GM21528 (cell line): ENCODE results near the gene PLXNA1.

ENCODE experiments used
- ATAC-seq: cut with Tn5 transposase; IDR thresholded peaks from one replicate; pipeline ENCODE4 v1.9.1; 2021; ENCODE audit warnings: mild to moderate bottlenecking, moderate library complexity; ENCODE audit not compliant: unreplicated experiment, low FRiP score

The PLXNA1 gene

DNA sequence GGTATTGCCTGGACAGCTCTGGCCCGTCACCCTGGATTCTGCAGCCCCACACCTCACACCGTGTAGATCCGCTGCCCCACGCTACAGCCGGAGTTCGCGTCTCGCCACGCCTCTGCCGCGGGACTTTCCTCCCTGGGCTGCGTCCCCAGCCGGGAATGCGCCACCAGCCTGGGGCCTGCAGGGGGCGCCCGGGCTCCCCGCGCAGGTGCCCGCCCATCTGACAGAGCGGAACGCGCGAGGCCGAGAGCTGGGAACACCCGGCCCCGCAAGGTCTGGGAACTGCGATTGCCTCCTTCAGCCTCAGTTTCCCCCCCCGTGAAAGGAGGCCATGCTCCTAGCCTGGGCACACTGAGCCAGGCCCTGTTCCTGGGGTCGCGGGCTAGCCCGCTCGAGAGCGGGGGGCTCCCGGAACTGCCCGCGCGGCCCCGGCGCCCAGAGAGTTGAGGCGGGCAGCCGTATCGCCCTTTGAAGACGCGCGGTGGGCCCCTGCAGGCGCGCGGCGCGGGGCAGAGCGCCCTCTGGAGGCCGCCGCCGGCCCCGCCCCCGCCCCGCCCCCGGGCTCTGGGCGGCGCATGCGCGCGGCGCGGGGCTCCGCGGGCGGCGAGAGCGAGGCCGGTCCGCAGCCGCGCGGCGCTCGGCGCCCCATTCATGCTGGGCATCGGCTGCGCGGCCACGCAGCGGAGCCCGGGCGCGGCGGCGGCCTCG is at the start of gene PLXNA1:
PLXNA1 (plus strand) TSS at position 645 of the 705 bp plus-strand sequence. CDS start 5,479 bp downstream, outside the sequence.
- ATAC-seq: peak; percentile 69

DNA sequence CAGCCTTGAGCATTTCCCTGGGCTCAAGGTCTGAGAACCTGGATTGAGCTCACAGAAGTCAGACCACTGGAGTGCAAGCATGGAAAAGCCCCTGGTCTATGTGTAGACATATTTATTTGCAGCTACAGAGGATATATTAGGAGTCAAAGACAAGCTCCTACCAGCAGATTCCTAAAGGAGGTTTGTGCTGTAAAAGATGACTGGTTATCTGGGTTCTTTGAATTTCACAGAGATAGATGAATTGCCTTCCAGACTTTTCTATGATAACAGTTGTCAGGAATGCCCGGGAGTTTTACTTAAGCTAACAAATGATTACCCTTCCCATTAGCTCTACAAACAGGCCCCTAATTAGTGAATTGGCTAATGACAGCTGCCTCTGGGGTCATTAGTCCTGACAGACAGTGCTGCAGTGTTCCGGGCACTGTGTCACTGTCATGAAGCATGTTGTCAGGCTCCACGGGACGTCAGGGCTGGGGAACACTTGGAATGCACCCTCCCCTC is 48.8 kb upstream of the PLXNA1 start:
- ATAC-seq: no peak

DNA sequence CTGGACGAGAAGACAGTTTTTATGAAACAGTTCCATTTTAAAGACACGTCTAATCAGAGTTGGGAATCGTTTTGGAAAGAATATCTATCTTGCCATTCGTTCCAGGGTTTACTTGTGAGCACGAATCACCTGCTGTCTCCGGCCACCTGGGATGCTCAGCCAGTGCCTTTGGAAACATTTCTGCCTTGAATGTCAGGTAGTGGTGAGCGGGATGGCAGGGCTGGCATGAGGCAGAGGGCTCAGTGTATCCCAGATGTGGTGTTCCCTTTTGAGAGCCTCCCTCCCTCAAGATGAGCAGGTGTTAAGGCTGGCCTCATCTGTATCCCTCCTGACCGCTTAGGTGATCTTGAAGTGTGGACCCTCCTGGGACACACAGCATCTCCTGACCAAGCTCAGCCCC is 47.9 kb upstream of the PLXNA1 start:
- ATAC-seq: no peak

DNA sequence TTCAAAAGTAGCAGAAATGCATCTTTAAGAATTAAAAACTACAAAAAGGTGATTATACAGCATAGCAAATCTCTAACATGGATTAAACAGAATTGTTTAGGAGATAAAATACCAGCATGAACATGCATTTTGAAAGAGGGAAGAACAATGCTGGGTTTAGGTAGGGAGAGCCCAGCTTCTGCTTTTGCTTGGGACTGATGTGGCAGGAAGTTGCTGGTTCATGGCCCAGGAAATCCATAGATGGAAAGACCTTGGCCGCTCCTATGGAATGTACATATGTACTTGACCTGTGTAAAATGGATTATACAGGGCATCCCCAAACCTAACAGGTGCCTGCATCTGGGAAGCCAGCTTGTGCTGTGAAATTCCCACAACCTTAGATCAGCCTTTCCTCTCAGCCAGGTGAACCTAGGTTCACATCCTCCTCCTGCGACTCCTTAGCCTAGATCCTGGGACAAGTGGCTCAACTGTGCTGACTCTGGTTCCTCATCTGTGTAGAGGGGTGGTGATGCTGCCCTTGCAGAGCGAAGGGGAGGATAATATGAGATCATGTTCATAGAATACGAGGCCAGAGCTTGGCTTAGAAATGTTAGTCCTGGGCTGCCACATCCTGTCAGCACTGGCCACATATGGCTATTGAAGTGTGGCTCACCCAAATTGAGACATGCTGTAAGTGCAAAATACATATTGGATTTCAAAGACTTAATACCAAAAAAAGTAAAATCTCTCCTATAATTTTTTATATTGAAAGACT is 47.0 kb upstream of the PLXNA1 start:
- no peak for ATAC-seq

DNA sequence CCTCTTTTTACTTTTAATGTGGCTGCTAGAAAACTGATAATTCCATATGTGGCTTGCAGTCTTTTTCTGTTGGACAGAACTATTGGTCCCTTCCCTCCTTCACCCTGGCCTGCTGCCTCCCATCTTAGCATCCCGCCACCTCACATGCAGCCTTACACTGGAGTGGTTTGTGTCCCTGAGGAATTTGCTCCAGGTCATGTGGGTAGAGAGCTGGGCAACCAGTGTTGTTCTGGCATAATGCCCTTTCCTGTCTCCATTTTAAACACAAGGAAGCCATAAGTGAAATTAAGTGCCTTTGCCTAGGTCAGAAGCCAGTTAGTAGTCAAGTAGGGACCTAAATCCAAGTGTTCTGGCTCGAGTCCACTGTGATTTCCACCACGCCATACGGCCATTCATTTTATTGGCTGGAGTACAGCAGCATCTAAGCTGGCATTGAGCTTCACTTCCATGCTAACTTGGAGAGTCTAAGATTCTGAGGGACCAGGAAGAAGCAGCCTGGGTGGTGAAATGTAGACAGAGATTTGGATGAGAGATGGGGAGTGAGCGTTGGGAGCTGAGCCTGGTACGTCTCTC is 46.0 kb upstream of the PLXNA1 start:
- ATAC-seq: no peak

DNA sequence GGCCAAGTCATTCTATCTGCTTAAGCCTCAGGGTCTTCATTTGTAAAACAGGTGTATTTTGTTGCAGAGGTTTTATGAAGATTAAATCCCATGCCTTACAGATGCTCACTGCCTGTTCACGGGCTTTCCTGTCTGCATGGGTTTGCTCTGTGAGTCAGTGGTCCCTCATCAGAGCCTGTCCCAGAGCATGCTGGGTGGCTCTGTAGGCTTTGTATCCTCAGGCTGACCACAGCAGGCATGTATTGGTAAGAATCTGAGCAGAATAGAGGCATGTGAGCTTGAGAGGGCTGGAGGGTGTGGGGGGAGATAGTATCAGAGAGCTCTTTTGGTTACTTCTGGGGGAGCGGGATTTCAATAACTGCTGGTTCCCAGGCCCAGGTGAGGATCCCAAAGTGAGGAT is 45.4 kb upstream of the PLXNA1 start:
- ATAC-seq: no peak

DNA sequence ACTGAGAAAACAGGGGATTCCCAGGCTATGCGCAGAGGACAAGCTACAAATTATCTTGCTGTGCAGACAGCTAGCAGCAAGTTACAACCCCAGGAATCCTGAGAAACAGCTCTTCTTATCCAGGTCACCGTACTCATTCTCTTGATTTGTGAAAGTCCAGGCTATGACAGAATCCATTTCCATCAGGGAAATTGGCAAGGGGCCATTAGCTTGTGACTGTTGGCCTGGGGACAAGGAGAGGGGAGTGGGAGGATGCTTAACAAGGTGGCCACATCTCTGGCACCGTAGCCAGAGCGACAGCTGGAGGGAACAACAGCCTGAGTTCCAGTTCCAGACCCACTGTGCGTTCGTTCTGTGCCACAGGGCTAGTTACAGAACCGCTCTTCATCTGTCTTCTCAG is 44.9 kb upstream of the PLXNA1 start:
- ATAC-seq: no peak

DNA sequence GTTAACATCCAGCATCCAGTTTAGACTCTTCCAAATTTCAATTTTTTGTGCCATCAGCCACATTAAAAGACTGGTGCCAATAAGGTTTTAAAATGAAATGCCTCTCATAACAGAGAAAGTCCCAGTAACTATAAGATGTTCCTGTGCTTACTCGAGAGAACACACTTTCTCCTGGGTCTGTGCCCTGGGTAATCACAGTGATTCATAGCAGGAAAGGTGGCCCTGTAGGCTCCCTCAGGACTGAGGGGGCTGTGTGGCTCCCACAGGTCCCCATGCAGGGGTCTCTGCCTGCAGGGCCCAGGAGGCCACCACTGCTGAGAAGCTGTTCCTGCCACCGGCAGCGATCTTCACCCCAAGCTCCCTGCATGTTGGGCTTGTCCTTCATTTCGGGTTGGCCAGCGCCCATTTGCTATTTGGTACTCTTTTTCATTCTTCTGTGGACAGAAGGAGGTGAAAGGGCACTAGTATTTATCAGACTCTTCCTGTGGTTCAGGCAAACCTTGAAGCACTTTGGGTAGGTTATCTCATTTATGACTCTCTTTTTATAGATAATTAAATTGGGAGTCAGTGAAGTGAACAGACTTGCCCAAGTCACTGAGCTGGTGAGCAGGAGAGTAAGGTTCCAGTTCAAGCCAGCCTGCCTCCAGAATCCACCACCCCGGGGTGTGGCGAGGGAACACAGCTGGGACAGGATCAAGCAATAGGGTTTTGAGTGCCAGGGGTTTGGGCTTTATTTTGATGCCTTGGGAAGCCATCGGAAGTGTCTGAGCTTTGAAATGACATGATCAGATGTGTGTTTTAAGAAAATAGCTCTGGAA is 44.2 kb upstream of the PLXNA1 start:
- no peak for ATAC-seq

DNA sequence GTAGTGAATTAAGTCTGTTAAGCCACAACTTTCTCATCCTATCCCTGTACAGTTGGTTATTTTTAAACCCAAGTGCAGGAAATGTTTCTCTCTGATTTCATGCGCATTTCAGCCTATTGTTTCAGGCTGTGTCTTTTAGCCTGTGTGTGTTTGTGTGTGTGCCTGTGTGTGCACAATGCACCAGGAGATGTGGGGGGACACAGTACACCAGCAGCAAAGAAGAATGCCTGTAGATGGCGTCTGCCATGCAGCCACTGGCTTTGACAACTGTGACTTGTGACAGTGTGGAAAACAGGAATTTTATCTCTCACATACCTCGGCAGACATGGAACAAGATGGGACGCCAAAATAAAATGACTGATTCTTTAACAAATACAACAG is 43.6 kb upstream of the PLXNA1 start:
- ATAC-seq: no peak

DNA sequence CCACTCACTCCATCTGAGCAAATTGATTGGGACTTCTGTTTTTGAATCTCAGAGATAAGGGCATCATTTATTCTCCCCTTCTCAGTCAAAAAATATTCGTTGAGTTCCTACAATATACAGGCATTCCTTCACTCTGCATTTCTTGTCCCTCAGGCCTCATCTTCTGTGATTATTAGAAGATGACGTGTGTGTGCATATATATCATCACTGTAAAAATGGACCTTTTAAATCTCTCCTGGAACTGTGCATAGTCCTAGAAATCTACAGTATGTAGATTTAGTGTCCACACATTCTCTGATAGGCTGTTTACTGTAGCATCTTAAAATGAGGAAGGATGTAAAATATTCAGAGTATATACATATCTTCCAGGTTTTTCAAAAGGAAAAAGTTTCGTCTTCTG is 43.2 kb upstream of the PLXNA1 start:
- ATAC-seq: no peak

DNA sequence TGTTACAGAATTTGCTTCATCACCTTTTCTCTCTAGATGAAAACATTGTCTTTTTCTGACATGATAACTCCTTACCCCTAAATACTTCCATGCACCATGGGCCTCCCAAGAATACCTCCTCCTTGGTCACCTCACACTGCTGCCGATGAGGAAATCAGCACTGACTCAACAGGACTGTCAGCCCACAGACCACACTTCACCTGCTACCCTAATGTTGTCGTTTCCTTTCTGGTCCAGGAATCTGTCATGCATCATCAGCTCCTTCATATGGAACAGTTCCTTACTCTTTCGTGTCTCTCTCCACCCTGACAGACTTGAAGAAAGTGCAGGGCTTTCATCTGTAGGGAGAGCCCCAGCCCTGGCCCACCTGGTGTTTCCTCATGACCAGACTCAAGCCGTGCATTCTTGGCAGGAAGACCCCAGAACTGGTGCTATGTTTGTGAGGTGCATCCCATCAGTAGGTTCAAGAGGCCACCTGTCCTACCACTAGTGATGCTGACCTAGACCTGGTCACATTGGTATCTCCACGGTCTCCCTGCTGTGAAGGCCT is 41.1 kb upstream of the PLXNA1 start:
- ATAC-seq: no peak

DNA sequence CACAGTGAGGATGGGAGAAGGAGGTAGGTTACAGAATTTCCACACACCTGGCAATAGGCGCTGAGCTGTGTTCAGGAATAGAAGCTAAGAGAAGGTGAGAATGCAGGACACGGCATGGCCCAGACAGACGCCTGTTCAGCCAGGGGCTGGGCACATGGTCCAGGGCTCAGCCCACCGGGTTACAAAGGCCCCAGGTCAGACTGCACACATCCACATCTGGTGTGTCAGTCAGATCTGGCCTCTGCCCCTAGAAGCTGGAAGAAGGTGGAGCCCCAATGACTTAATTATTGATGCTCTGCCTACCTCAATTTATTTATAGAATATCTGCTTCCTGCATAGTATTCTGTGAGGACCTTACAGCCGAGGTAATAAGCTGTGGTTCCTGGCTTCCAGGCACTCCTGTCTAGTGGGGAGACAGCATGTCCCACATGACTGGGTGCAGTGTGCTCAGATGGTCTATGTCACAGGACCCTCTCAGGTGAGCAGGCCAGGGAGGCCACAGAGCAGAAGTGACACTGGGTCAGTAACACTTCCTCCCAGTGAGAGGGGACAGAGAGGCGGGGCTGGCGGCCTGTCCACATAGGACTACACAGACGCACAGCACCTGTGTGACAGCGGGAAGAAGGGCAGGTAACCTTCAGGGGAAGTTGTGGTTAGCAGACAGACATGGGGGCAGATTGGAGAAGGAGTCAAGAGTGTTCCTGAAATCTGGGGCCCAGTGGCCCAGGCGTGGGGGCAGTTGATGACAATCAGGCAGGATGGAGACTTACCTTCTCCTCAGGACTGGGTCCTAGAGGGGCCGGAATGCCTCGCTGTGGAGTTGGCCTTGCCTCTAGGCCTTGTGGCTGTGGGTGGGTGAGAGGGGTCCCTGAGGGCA is 38.6 kb upstream of the PLXNA1 start:
- no peak for ATAC-seq

DNA sequence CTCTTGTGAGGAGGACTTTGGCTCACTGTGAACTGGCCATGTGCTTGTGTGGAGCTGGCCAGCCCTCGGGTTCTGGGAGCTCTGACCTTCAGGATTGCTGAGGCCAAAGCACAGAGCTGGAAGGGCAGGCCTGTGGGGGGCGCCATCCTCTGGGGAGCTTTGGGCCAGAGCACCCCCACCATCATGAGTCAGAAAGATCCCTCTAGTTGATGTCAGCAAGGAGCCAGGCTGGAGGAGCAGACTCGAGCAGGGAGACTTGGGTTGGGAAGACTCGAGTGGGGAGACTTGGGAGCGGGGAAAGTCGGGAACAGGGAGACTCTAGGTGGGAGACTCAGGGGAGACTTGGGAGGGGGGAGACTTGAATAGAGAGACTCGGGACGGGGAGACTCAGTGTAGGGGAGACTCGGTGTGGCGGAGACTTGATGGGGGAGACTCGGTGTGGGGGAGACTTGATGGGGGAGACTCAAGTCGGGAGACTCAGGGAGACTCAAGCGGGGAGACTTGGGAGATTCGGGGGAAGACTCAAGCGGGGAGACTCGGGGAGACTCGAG is 37.7 kb upstream of the PLXNA1 start:
- ATAC-seq: no peak

DNA sequence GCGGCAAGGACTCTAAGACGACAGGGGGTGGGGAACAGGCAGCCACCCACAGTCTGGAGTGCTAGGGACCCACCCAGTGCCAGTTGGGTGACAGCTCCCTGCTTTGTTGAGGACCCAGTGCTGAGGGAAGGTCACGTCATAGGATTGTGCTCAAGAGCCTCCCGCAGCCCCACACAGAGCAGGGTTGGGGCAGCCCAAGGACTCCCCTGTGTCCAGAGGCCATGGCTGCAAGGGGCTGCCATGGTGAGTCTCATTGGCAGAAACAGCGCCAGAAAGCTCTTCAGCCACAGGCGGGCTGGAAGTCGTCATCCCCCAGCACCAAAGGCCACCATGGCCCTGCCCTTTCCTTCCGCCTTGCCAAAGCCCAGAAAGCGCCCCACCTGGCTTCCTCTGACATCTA is 37.0 kb upstream of the PLXNA1 start:
- no peak for ATAC-seq

DNA sequence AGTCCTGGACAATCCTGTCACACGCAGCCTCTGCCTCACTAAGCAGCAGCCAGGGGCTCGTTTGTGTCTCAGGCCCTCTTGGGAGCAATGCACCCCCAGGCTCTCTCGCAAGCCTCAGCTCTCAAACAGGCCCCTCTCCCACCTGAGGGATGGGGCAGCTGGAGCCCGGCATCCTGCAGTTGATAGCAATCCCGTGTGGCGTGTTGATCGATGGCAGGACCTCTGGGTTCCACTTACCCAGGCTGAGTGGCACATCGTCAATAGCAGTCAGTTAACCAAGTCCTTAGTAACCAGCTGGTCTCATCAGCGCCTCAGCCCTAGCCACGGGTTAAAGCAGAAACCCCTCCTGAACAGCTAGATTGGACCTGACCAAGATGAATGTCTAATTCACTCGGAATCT is 36.5 kb upstream of the PLXNA1 start:
- ATAC-seq: no peak

DNA sequence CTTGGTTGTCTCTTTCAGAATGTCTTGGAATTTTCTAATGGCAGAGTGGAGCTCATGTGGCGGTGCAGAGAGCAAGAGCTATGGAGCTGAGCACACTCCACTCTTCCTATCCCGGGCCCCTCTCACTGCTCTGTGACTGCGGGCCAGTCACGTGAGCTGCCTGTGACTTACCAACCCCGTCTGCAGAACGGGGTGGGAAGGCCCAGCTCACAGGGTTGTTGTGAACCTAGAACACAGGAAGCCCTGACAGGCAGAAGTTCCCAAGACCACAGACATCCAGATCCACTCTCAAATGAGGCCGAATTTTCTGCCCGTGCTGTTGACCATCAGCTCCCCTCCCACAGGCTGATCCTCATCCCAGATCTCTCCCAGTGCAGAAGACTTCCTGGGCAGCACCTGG is 35.5 kb upstream of the PLXNA1 start:
- ATAC-seq: no peak

DNA sequence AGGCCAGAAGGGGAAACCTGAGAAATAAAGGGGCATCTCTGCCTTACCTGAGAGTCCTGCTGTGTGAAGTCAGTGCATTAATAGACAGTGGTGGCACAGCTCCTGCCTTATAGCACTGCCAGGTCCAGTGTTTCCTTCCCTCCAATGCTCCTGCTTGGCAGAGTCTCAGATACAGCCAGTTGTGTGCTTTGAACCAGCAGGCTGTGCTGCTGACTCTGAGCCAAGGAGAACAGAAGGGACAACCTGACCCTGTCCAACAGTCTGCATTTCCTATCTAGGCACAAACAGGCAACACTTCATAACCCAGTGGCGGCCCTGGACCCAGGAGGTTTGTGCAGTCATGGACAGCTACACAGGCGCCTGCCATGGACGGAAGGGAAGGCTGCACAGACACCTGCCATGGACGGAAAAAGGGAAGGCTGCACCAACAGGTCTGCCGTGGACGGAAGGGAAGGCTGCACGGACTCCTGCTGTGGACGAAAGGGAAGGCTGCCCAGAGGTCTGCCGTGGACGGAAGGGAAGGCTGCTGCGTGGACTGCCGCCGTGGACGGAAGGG is 33.9 kb upstream of the PLXNA1 start:
- no peak for ATAC-seq

DNA sequence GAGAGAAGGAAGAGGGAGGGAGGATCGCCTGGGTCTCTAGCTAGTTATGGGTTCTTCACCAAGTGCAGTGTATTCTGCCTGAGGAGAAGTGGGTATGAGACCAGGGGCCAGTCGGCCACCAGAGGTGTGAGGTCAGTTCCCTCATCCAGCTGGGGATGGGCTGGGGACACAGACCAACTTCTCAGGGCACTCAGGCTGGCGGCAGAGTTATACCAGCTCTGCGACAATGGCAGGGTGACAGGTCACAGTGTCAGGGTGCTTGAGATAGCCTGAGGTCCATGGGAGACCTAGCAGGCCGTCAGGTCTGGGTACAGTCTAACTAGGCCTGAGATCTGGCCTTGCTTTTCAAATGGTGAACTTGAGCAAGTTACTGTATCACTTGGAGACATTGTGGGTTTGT is 31.4 kb upstream of the PLXNA1 start:
- ATAC-seq: no peak
